SH-SY5Y (cell line): ENCODE measurements around the gene LMNA.

Source experiments
- GATA2 ChIP-seq: IDR thresholded peaks from 2 replicates; pipeline ENCODE4 v1.6.1; 2011; ENCODE audit warnings: mild to moderate bottlenecking, low read depth, low read length
- GATA3 ChIP-seq: IDR thresholded peaks from 2 replicates; pipeline ENCODE4 v1.6.1; 2011; ENCODE audit warnings: low read depth, mild to moderate bottlenecking, low read length, moderate library complexity

GRCh38 chr1:156103521-156103947 is 11.0 kb upstream of the LMNA start:
- TF ChIP-seq GATA3 (no peak), GATA2 (no peak)
